ENCODE data around the gene DNAH2. TPM values are rescaled to one million over a fixed set of nuclear protein-coding genes. Genes with fewer than 3 reads are reported as not detected.

DNAH2 gene
- total and polyA plus RNA-seq, 9 of the 15 experiments (the other 6 are each of a cell fraction or from before 2014, with no cell fraction given) = 0.03 TPM; not detected in 8

DNA sequence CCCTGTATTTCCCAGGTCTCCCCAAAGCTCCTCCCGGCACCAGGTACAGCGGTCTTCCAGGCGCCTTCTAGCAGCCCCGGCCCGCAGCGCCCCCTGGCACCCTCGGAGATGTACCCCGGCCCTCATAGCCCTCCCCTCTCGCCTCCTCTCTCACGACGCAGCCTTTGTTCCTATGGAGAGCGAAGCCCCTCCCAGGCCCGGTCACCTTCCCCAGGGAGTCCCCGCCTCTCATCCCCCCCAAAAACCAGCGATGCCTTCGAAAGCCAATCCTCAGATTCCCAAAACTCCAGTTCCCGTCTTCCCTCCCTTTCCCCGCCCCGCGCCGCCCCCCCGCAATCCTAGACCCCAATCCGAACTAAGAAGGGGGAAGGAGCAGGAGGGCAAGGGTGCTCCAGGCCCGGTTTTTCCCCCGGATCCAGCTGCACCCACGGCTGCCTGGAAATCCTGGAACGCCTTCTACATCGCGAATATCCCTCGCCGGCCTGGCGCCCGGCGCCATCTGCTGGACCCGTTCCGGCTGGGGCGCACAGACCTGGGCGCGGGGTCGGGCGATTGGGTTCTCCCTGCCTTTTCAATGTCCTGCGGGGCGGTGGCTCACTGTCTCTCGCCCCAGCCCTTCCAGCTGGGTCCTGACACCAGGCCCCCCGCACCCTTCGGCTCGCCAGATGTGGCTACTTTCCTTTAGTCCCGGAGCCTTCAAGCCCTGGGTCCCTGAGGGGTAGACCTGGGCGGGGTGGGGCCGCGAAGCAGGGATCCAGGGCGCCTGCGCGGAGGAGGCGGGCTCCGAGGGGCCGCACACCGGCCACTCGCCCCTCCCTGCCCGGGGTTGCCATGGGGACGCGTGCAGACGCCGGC is at the start of gene DNAH2 (continued):
- TF ChIP-seq, protein P1, sequence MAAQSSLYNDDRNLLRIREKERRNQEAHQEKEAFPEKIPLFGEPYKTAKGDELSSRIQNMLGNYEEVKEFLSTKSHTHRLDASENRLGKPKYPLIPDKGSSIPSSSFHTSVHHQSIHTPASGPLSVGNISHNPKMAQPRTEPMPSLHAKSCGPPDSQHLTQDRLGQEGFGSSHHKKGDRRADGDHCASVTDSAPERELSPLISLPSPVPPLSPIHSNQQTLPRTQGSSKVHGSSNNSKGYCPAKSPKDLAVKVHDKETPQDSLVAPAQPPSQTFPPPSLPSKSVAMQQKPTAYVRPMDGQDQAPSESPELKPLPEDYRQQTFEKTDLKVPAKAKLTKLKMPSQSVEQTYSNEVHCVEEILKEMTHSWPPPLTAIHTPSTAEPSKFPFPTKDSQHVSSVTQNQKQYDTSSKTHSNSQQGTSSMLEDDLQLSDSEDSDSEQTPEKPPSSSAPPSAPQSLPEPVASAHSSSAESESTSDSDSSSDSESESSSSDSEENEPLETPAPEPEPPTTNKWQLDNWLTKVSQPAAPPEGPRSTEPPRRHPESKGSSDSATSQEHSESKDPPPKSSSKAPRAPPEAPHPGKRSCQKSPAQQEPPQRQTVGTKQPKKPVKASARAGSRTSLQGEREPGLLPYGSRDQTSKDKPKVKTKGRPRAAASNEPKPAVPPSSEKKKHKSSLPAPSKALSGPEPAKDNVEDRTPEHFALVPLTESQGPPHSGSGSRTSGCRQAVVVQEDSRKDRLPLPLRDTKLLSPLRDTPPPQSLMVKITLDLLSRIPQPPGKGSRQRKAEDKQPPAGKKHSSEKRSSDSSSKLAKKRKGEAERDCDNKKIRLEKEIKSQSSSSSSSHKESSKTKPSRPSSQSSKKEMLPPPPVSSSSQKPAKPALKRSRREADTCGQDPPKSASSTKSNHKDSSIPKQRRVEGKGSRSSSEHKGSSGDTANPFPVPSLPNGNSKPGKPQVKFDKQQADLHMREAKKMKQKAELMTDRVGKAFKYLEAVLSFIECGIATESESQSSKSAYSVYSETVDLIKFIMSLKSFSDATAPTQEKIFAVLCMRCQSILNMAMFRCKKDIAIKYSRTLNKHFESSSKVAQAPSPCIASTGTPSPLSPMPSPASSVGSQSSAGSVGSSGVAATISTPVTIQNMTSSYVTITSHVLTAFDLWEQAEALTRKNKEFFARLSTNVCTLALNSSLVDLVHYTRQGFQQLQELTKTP (IDR thresholded peaks at IDR 0.05; ENCODE audit: low read depth in 1 of 2, partially characterized antibody in 2 of 2) = peak in 1 of 2 experiments; percentile 20
- TF ChIP-seq CXXC5 (CRISPR knock-in tag; IDR thresholded peaks at IDR 0.05) (0 out of 2 replicates have a peak, but pooled peaks have one; percentile 29), HDAC3 (IDR thresholded peaks at IDR 0.05; ENCODE audit: borderline replicate concordance, partially characterized antibody) (peak; percentile 52), RB1 (IDR thresholded peaks at IDR 0.05; ENCODE audit: low read depth) (peak; percentile 35; the same call in 1 of the 2 replicates), CTBP1 (IDR thresholded peaks at IDR 0.05; ENCODE audit: borderline replicate concordance) (peak; percentile 71), NR4A1 (CRISPR knock-in tag; IDR thresholded peaks at IDR 0.05) (no peak), NR4A1 (tag; IDR thresholded peaks at IDR 0.05) (no peak), CHD1 (IDR thresholded peaks at IDR 0.05; ENCODE audit: low read length) (no peak), RFX1 (IDR thresholded peaks at IDR 0.05) (peak; percentile 92), NFIC (IDR thresholded peaks at IDR 0.05) (0 out of 2 replicates have a peak, but pooled peaks have one; percentile 26), LCOR (CRISPR knock-in tag; IDR thresholded peaks at IDR 0.05) (0 out of 2 replicates have a peak, but pooled peaks have one; percentile 57)
- TF ChIP-seq, protein P2, sequence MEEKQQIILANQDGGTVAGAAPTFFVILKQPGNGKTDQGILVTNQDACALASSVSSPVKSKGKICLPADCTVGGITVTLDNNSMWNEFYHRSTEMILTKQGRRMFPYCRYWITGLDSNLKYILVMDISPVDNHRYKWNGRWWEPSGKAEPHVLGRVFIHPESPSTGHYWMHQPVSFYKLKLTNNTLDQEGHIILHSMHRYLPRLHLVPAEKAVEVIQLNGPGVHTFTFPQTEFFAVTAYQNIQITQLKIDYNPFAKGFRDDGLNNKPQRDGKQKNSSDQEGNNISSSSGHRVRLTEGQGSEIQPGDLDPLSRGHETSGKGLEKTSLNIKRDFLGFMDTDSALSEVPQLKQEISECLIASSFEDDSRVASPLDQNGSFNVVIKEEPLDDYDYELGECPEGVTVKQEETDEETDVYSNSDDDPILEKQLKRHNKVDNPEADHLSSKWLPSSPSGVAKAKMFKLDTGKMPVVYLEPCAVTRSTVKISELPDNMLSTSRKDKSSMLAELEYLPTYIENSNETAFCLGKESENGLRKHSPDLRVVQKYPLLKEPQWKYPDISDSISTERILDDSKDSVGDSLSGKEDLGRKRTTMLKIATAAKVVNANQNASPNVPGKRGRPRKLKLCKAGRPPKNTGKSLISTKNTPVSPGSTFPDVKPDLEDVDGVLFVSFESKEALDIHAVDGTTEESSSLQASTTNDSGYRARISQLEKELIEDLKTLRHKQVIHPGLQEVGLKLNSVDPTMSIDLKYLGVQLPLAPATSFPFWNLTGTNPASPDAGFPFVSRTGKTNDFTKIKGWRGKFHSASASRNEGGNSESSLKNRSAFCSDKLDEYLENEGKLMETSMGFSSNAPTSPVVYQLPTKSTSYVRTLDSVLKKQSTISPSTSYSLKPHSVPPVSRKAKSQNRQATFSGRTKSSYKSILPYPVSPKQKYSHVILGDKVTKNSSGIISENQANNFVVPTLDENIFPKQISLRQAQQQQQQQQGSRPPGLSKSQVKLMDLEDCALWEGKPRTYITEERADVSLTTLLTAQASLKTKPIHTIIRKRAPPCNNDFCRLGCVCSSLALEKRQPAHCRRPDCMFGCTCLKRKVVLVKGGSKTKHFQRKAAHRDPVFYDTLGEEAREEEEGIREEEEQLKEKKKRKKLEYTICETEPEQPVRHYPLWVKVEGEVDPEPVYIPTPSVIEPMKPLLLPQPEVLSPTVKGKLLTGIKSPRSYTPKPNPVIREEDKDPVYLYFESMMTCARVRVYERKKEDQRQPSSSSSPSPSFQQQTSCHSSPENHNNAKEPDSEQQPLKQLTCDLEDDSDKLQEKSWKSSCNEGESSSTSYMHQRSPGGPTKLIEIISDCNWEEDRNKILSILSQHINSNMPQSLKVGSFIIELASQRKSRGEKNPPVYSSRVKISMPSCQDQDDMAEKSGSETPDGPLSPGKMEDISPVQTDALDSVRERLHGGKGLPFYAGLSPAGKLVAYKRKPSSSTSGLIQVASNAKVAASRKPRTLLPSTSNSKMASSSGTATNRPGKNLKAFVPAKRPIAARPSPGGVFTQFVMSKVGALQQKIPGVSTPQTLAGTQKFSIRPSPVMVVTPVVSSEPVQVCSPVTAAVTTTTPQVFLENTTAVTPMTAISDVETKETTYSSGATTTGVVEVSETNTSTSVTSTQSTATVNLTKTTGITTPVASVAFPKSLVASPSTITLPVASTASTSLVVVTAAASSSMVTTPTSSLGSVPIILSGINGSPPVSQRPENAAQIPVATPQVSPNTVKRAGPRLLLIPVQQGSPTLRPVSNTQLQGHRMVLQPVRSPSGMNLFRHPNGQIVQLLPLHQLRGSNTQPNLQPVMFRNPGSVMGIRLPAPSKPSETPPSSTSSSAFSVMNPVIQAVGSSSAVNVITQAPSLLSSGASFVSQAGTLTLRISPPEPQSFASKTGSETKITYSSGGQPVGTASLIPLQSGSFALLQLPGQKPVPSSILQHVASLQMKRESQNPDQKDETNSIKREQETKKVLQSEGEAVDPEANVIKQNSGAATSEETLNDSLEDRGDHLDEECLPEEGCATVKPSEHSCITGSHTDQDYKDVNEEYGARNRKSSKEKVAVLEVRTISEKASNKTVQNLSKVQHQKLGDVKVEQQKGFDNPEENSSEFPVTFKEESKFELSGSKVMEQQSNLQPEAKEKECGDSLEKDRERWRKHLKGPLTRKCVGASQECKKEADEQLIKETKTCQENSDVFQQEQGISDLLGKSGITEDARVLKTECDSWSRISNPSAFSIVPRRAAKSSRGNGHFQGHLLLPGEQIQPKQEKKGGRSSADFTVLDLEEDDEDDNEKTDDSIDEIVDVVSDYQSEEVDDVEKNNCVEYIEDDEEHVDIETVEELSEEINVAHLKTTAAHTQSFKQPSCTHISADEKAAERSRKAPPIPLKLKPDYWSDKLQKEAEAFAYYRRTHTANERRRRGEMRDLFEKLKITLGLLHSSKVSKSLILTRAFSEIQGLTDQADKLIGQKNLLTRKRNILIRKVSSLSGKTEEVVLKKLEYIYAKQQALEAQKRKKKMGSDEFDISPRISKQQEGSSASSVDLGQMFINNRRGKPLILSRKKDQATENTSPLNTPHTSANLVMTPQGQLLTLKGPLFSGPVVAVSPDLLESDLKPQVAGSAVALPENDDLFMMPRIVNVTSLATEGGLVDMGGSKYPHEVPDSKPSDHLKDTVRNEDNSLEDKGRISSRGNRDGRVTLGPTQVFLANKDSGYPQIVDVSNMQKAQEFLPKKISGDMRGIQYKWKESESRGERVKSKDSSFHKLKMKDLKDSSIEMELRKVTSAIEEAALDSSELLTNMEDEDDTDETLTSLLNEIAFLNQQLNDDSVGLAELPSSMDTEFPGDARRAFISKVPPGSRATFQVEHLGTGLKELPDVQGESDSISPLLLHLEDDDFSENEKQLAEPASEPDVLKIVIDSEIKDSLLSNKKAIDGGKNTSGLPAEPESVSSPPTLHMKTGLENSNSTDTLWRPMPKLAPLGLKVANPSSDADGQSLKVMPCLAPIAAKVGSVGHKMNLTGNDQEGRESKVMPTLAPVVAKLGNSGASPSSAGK (IDR thresholded peaks at IDR 0.05) = peak; percentile 53; the same call in 1 of the 2 replicates

Data from K562 (cell line).